Hematopoietic multipotent progenitor cell treated with erythropoietin and hydrocortisone succinate and interleukin-3 and kit ligand, for 4 days (in vitro differentiated cells): Measurements from ENCODE around the gene HS3ST5.

Source experiments
- DNase-seq: peaks from one replicate; pipeline ENCODE4 v3.0.0-alpha.2; 2015

Gene HS3ST5

GRCh38 chr6:114144887-114145851, 197.7 kb downstream of the HS3ST5 start:
- no peak for DNase-seq

- no peak for DNase-seq
These were observed 200.6 kb downstream of the HS3ST5 start for GRCh38 chr6:114142258-114142657.

DNA sequence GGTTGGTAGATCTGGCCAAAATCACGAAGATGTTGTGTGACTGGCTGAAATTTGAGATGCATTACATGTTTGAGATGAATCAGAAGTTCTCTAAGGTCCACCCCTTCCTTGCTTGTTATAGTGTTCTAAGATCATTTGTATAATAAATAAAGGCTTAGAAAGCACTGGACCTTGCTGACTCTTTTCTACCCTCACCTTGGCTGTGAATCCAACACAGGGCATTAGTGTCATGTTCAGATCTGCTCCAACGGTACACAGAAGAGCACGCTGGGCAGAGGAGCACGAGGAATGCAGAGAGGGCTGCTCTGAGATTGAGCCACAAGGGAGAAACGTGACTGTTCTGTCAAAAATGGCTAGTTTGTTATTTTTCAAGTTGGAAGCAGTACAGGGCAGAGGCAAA, 202.4 kb downstream of the HS3ST5 start:
- DNase-seq: no peak

GRCh38 chr6:114138577-114139248, 204.1 kb downstream of the HS3ST5 start:
- DNase-seq: no peak

GRCh38 chr6:114135363-114135971, 207.4 kb downstream of the HS3ST5 start:
- no peak for DNase-seq

GRCh38 chr6:114133816-114134215, 209.0 kb downstream of the HS3ST5 start:
- DNase-seq: no peak

GRCh38 chr6:114131945-114132344, 210.9 kb downstream of the HS3ST5 start:
- no peak for DNase-seq

DNA sequence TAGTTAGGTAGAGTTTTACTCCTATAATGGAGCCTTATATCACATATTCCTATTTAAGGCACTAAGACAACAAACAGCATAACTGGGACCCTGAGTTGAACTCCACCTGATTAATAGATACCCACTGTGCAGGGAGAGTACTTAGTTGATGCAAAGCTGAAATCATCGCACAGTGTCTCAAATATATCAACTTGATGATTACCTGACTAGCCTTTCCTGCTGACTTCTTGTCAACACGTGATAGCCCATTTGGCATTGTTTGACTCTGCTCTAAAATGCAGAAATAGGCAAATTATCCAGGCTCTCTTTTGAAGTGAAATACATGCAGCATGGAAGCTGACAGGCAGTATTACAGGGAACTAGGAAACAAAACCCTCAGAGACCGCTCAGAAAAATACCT, 217.2 kb downstream of the HS3ST5 start:
- no peak for DNase-seq

DNA sequence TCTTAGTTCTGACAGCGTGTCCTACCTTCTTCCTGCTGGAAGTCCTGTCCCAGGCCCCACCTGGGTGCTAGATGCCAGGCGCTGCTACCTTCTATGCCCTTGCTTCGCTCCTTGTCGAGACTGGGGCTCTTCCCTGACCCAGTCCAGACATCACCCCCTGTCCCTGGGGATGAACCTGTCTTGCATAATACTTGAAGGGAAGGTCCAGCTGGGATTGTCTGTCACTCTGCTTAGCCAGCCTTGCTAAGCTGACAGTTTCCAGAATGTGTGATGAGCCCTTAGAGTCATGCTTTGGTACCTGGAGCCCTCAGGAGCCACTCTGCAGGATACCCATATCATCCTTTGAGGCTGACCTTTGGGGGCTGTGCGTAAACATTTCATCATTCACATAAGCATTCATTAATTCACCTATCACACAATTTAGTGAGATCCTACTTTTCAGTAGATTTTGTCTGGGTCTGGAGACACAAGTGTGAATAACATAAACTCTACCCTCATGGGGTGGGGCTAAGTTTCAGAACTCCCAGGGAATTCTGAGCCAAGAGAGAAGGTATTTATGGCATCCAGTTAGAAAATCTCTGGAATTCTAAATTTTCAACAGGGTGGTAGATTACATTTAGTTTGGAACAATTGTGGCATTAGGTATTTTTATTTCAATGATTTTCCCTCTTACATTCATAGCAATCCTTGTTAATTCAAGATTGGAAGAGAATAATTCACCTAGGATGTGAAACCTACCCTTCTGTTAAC, 220.7 kb downstream of the HS3ST5 start:
- no peak for DNase-seq

DNA sequence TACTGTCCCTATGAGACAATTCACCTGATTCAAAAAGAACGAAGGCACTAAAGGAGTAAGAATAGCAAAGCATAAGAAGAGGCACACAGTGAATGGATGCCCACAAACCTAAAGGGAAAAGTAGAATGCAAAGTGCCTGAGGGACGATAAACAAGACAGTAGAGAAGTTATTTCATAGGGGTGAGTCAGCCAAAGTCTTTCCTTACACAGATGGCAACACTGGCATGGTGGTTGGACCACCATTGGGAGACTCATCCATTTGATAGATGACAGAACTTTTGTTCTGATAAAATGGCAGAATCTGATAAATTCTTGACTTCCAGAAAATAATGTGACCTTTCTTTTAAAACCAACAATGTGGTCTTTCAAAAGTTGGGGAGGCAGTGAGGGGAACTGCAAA, 223.8 kb downstream of the HS3ST5 start:
- no peak for DNase-seq

DNA sequence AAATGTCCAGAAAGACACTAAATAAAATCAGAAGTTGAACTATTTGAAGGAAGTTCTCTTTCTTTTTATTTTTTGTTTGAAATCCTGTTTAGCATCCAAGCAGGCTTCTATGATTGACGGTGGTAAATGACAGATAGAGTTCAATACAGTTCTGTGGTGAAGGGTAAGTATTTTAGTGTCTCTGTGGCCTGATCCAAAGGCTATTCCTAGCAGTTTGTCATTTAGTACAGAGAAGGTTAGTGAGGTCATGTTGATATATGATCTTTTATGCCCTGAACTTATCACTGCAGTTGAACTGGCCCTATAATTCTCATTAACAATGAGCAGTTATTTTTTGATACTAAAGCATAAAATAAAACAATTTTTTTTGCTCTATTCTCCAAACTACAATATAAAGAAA, 227.2 kb downstream of the HS3ST5 start:
- DNase-seq: no peak

DNA sequence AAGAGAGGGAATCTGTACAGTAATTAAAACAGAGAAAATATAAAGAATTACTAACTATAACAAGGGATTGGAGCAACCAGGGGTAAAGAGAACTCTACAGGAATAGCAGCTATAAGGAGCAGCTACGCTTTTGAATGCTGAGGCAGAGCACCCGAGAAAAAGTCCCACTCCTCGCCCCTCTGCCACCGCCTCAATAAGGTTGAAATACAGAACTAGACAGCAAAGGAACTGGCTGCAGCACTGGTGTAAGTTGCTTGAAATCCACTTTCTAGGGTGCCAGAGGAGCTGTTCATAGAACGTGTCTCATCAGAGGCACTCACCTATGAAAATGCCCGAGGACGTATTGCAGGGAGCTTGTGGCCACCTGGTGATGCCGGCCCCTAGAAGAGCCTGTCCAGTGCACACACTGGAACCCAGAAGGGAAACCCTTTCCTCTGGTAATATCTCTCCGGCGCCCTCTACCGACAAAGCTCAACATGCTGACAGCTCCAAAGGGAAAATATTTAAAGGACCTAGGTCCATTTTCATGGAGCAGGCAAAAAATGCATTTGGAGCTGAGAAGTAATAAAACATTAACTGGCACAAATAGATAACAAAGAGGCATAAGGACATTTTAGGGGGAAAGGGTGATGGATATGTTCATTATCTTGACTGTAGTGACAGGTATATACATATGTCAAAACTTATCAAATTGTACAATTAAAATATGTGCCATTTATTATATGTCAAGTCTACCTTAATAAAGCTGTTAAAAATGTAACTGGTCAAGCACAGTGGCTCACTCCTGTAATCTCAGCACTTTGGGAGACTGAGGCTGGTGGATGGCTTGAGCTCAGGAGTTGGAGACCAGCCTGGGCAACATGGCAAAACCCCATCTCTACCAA, 234.5 kb downstream of the HS3ST5 start:
- peak; percentile 72 for DNase-seq

- no peak for DNase-seq
These were observed 236.8 kb downstream of the HS3ST5 start for GRCh38 chr6:114106020-114106419.

DNA sequence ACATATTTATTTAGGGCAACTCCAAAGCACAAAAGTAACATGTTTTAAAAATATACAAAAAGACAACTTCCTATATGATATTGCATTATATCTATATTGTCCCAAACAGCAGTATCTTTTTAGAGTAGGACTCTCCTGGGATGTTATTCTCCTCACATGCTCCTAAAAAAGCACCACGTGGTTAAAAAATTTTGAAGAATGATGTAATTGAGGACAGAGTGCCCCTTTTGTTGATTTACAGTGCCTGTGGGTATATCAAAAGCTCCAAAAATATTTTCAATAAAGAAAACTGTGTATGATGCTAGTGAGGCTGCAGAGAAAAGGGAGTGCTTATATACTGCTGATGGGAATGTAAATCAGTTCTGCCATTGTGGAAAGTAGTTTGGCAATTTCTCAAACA, 241.6 kb downstream of the HS3ST5 start:
- DNase-seq: no peak

DNA sequence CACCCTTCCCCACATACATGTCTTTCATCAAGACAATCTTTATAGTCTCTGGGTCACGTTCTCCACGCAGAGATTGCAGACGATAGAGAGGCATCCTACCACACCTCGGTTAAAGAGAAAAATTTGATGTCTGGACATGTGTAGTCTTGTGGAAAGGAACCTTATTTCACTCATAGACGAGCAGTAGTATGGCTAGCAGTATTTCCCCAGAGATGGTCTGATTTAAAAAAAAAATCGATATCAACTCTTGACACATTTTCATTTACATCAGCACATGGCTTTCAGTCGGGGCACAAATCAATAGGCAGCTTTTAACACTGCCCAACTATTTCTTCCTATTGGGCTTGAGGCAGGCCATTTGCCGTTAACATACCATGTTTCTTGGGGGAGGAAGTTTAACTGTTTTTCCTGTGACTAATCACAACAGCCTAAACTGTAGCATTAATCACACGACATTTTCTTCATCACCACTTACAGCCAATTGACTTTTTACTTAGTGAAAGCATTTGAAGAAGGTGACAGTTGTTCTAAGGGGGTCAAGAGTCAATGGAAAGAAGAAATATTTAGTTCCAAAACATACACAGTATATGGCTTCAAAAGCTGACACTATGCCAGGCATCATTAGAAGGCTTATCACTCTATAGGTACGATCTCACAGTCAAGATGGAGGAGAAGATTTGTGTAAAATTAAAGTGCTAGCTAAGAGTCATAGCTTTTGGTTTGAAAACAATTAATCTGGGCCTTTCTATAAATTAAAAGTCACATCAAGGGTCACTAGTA, 242.4 kb downstream of the HS3ST5 start:
- DNase-seq: no peak

GRCh38 chr6:114096561-114097172, 246.2 kb downstream of the HS3ST5 start:
- DNase-seq: peak; percentile 77

DNA sequence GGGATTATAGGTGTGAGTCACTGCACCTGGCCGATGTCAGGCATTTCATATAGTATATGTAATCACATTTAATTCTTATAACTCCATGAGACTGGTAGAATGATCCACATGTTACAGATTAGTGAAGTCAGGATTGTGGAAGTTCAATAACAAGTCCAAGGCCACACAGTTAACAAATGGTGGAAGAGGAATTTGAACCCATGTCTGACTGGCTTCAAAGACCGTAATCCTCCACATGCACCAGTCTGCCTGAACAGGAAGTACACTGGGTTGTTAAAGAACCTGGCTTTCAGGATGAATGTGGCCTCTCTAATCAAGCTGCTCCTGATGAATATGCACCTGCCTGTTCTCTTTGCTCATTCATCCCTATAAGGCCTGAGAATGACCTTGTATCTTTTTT, 249.9 kb downstream of the HS3ST5 start:
- DNase-seq: no peak

- no peak for DNase-seq
These were observed 252.2 kb downstream of the HS3ST5 start for GRCh38 chr6:114090626-114091025.

- DNase-seq: no peak
These were observed 255.3 kb downstream of the HS3ST5 start for GRCh38 chr6:114087496-114087895.

DNA sequence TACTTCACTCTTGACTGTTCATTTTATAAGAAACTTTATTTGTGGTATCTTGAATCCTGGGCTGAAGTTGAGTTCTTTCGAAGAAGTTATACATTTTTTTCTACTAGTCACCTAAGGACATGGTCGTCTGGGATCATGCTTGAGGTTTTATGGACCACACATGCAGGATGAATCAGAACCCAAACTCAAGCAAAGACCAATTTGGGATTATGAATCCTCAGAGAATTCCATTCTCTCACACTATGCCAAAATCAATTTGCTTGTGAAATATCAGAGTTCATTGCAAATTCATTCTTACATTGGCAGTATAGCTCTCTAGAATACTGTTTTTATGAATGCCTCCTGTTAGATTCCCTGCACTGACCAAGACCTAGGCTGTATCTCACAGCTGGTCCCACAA, 257.6 kb downstream of the HS3ST5 start:
- DNase-seq: no peak
